Kidney (tissue), 14 donors: ENCODE measurements around the gene SPIRE1. TPM values are rescaled to one million over a fixed set of nuclear protein-coding genes. Genes with fewer than 3 reads are reported as not detected.

Experiments used
- DNase-seq, 5 donors: peaks; one replicate each; pipeline ENCODE4 v3.0.0-alpha.2; 2013 to 2020
- FAIRE-seq: peaks from 2 replicates; lab custom pipeline; 2012; peaks lifted over from hg19 to GRCh38; lab: Jason Lieb, UNC
- H3K27ac ChIP-seq, 2 donors: one replicate each; pipeline ENCODE4 v1.7.0; 2013; ENCODE audit warnings: low read depth in 2 of 2, low read length in 2 of 2, inconsistent platforms in 1 of 2
- H3K27me3 ChIP-seq: one replicate; pipeline ENCODE4 v1.7.1; 2013; ENCODE audit warnings: low read length, inconsistent platforms; ENCODE audit not compliant: control insufficient read depth, insufficient read depth
- H3K36me3 ChIP-seq, 3 donors: one replicate each; pipeline versions ENCODE4 v1.7.0 to v1.7.1; 2013; ENCODE audit warnings: low read length in 3 of 3, control low read depth in 1 of 3, inconsistent platforms in 1 of 3; ENCODE audit not compliant: insufficient read depth in 3 of 3, control insufficient read depth in 2 of 3
- H3K4me1 ChIP-seq, 3 donors: one replicate each; pipeline versions ENCODE4 v1.7.0 to v1.7.1; 2013; ENCODE audit warnings: low read length in 3 of 3, inconsistent platforms in 1 of 3, low read depth in 1 of 3; ENCODE audit not compliant: control insufficient read depth in 2 of 3, insufficient read depth in 2 of 3
- H3K4me3 ChIP-seq, 3 donors: one replicate each; pipeline versions ENCODE4 v1.7.0 to v1.8.1; 2013; ENCODE audit warnings: low read length in 3 of 3, control low read depth in 1 of 3, inconsistent platforms in 1 of 3
- H3K9ac ChIP-seq, 3 donors: one replicate each; pipeline versions ENCODE4 v1.7.0 to v1.7.1; 2013; ENCODE audit warnings: low read length in 3 of 3, control low read depth in 1 of 3, inconsistent platforms in 1 of 3
- H3K9me3 ChIP-seq, 3 donors: one replicate each; pipeline versions ENCODE4 v1.7.0 to v1.7.1; 2013; ENCODE audit warnings: low read length in 3 of 3, control low read depth in 1 of 3, inconsistent platforms in 1 of 3; ENCODE audit not compliant: control insufficient read depth in 2 of 3, insufficient read depth in 1 of 3
- CTCF ChIP-seq: IDR thresholded peaks from 3 replicates; pipeline ENCODE4 v1.5.1; 2012; ENCODE audit warnings: mild to moderate bottlenecking, moderate library complexity, borderline replicate concordance; ENCODE audit not compliant: insufficient read depth; ENCODE audit errors: extremely low read depth
- intact Hi-C: fragments of 100-400 bp; cut with DNase I; formaldehyde crosslinking; loops from one replicate; pipeline ENCODE4 v1.11.1; 2022
- polyA plus RNA-seq: library from polyadenylated mRNA; stranded (reverse); fragments of 350-450 nt; fragmentation: Illumina TruSeq; extraction: RNeasy Lipid Tissue Mini Kit (QIAGEN cat#74804); gene quantifications from one replicate; pipeline ENCODE4 v1.2.3, GENCODE V29; 2014; ENCODE audit warnings: low read depth, low replicate concordance; ENCODE audit not compliant: insufficient read depth
- total RNA-seq: library from RNA; stranded (reverse); fragmentation: NEBNext Ultra II Directional; extraction: Animal tissue kit (Norgen Biotek cat#: 25700); gene quantifications from one replicate; pipeline ENCODE4 v1.2.1, GENCODE V29; 2021
- donor health status: control.
- donor health status: control.
- donor health status: control.
- donor health status: control.
- donor health status: control.
- donor health status: DM: yes; HTN: yes; CAD: no.
- donor health status: Normal renal cell carcinoma (clear cell type).

SPIRE1 gene
- total and polyA plus RNA-seq, 2 donors from 2014 or later, result 12.3 to 35.1 TPM

GRCh38 chr18:12460874-12461273, 197.0 kb downstream of the SPIRE1 start:
- DNase-seq (peak in 3 of 5 donors; percentile 14 to 65 (median 26)), FAIRE-seq (no peak)

GRCh38 chr18:12458771-12459170, 199.1 kb downstream of the SPIRE1 start:
- peak in 2 of 5 donors; percentile 18 to 28 for DNase-seq
- H3K9me3 ChIP-seq, result no peaks in the 10 kb centered on the region
- H3K36me3 ChIP-seq, result peaks cover 0 to 6% (median 0%) of the 10 kb centered on the region in 3 donors
- H3K9ac ChIP-seq, result no peak overlapping the region
- H3K4me3 ChIP-seq, result no peak overlapping the region
- TF ChIP-seq CTCF, result no peak
- intact Hi-C loops, result no loop called here
- peaks cover 0 to 9% (median 0%) of the 10 kb centered on the region in 3 donors for H3K4me1 ChIP-seq
- no peak for FAIRE-seq
- H3K27ac ChIP-seq, result no peak overlapping the region
- H3K27me3 ChIP-seq, result no peaks in the 10 kb centered on the region

More at GRCh38 chr18:12460874-12461273, 197.0 kb downstream of the SPIRE1 start:
- Histone ChIP-seq H3K27ac (peak overlapping the region in 1 of 2 donors; percentile 14), H3K9ac (no peak overlapping the region), H3K36me3 (peaks cover 0 to 6% (median 0%) of the 10 kb centered on the region in 3 donors), H3K9me3 (no peaks in the 10 kb centered on the region), H3K27me3 (no peaks in the 10 kb centered on the region), H3K4me3 (no peak overlapping the region), H3K4me1 (peaks cover 0 to 9% (median 0%) of the 10 kb centered on the region in 3 donors)
- intact Hi-C loops, result no loop called here
- no peak for TF ChIP-seq CTCF

GRCh38 chr18:12456441-12456840, 201.5 kb downstream of the SPIRE1 start:
- no peak for TF ChIP-seq CTCF
- DNase-seq (peak in 1 of 5 donors; percentile 9), FAIRE-seq (no peak)
- Histone ChIP-seq H3K9ac (no peak overlapping the region), H3K36me3 (peaks cover 0 to 9% (median 8%) of the 10 kb centered on the region in 3 donors), H3K4me3 (no peak overlapping the region), H3K4me1 (peaks cover 0 to 8% (median 0%) of the 10 kb centered on the region in 3 donors), H3K9me3 (no peaks in the 10 kb centered on the region), H3K27me3 (no peaks in the 10 kb centered on the region), H3K27ac (no peak overlapping the region)
- intact Hi-C loops, result no loop called here

- H3K36me3 ChIP-seq, result peaks cover 0 to 11% (median 4%) of the 10 kb centered on the region in 3 donors
- intact Hi-C loops, result no loop called here
- FAIRE-seq, result no peak
- H3K4me3 ChIP-seq, result no peak overlapping the region
- H3K27me3 ChIP-seq, result no peaks in the 10 kb centered on the region
- H3K27ac ChIP-seq, result no peak overlapping the region
- TF ChIP-seq CTCF, result no peak
- peak in 4 of 5 donors; percentile 66 to 80 (median 79) for DNase-seq
- no peaks in the 10 kb centered on the region for H3K9me3 ChIP-seq
- no peak overlapping the region for H3K9ac ChIP-seq
- H3K4me1 ChIP-seq, result no peaks in the 10 kb centered on the region
These were observed 202.4 kb downstream of the SPIRE1 start for GRCh38 chr18:12455496-12455895.
